HG03159 (cell line): ENCODE data around the gene PCDHGA8.
A peak's percentile ranks its signal among the peaks of the same experiment; 100 is the strongest.
"Not testable (repeated sequence)": the region's sequence is repeated elsewhere in the genome, so short reads cannot be mapped to it uniquely, and the experiment has no call there.

Source experiments
- ATAC-seq: cut with Tn5 transposase; IDR thresholded peaks from one replicate; pipeline ENCODE4 v1.9.1; 2021; ENCODE audit warnings: mild to moderate bottlenecking, moderate library complexity; ENCODE audit not compliant: unreplicated experiment

PCDHGA8 gene

GRCh38 chr5:141369994-141370848 lies 22.2 kb upstream of the PCDHGA8 start, which contains the start of gene PCDHGB3:
Gene PCDHGB3 (plus strand): TSS chr5:141370242. CDS start chr5:141370395, 153 bp downstream.
- no peak for ATAC-seq

GRCh38 chr5:141371572-141372475 lies 20.6 kb upstream of the PCDHGA8 start:
- ATAC-seq: no peak

GRCh38 chr5:141373673-141374317 lies 18.6 kb upstream of the PCDHGA8 start, which contains the start of gene PCDHGA6:
Gene PCDHGA6 (plus strand): TSS chr5:141373891. CDS start chr5:141374084, 193 bp downstream.
- ATAC-seq: no peak

GRCh38 chr5:141374627-141375026 lies 17.8 kb upstream of the PCDHGA8 start:
- ATAC-seq: no peak

GRCh38 chr5:141375444-141376155 lies 16.8 kb upstream of the PCDHGA8 start:
- not testable (repeated sequence) for ATAC-seq

GRCh38 chr5:141382469-141383294 lies 9.8 kb upstream of the PCDHGA8 start, which contains the start of gene PCDHGA7:
Gene PCDHGA7 (plus strand): TSS chr5:141382742. CDS start chr5:141382900, 158 bp downstream.
- ATAC-seq: no peak

- ATAC-seq: no peak
Observed at GRCh38 chr5:141383345-141383744, 9.1 kb upstream of the PCDHGA8 start.

- no peak for ATAC-seq
Observed at GRCh38 chr5:141384471-141385267, 7.8 kb upstream of the PCDHGA8 start.

- ATAC-seq: not testable (repeated sequence)
Observed at GRCh38 chr5:141387557-141388311, 4.7 kb upstream of the PCDHGA8 start, which contains the start of gene PCDHGB4. Gene PCDHGB4 (plus strand): TSS chr5:141387698. CDS start chr5:141387885, 187 bp downstream.

- ATAC-seq: no peak
Observed at GRCh38 chr5:141388661-141389060, 3.8 kb upstream of the PCDHGA8 start.

- ATAC-seq: no peak
Observed at GRCh38 chr5:141389153-141390042, 3.0 kb upstream of the PCDHGA8 start.

GRCh38 chr5:141393267-141393666 lies 834 bp downstream of the PCDHGA8 start:
- no peak for ATAC-seq

- ATAC-seq: not testable (repeated sequence)
Observed at GRCh38 chr5:141394401-141395187, 2.2 kb downstream of the PCDHGA8 start.

GRCh38 chr5:141397756-141398551 lies 5.5 kb downstream of the PCDHGA8 start, which contains the start of gene PCDHGB5:
Gene PCDHGB5 (plus strand): TSS chr5:141397947. CDS start chr5:141398128, 181 bp downstream.
- peak; percentile 92 for ATAC-seq

GRCh38 chr5:141398608-141399007 lies 6.2 kb downstream of the PCDHGA8 start:
- no peak for ATAC-seq
